ENCODE measurements around the gene PXMP4. TPM values are rescaled to one million over a fixed set of nuclear protein-coding genes. Genes with fewer than 3 reads are reported as not detected.

PXMP4 gene
- total RNA-seq, 1 donor from 2014 or later: 11.7 TPM

Other genes with a start within 250 kb of the PXMP4 start
- 9.1 TPM for gene CBFA2T2, start 230.2 kb downstream of the PXMP4 start, total RNA-seq
- gene C20orf144, start 58.0 kb downstream of the PXMP4 start, total RNA-seq: not detected
- gene ACTL10, start 53.4 kb downstream of the PXMP4 start, total RNA-seq: 0.22 TPM
- gene NECAB3, start 45.9 kb downstream of the PXMP4 start, total RNA-seq: 69.4 TPM
- gene E2F1, start 33.9 kb downstream of the PXMP4 start, total RNA-seq: 1.1 TPM
- 1.9 TPM for gene ZNF341, start 11.7 kb upstream of the PXMP4 start, total RNA-seq
- 101 TPM for gene CHMP4B, start 91.0 kb upstream of the PXMP4 start, total RNA-seq

All from Right ventricle myocardium superior (tissue), 1 donor.